Measurements from ENCODE around the gene MYO18A. TPM values are rescaled to one million over a fixed set of nuclear protein-coding genes. Genes with fewer than 3 reads are reported as not detected.

Gene MYO18A
- total RNA-seq, 1 donor from 2014 or later = 59.5 TPM

- DNase-seq (no peak), ATAC-seq (no peak)
- Histone ChIP-seq H3K4me1 (peaks cover 23% of the 10 kb centered on the region), H3K27ac (no peak overlapping the region), H3K9me3 (no peaks in the 10 kb centered on the region), H3K4me3 (no peak overlapping the region), H3K36me3 (no peaks in the 10 kb centered on the region), H3K27me3 (ENCODE audit: low read depth) (no peaks in the 10 kb centered on the region)
- intact Hi-C loops (cut with DNase I) = no loop called here
- TF ChIP-seq CTCF (IDR thresholded peaks at IDR 0.05) = no peak
These were observed 140.2 kb downstream of the MYO18A start for GRCh38 chr17:29039764-29040598.

GRCh38 chr17:29038085-29038795 lies 142.0 kb downstream of the MYO18A start:
- H3K9me3 ChIP-seq = no peaks in the 10 kb centered on the region
- no peak for DNase-seq
- TF ChIP-seq CTCF (IDR thresholded peaks at IDR 0.05) = no peak
- H3K27me3 ChIP-seq (ENCODE audit: low read depth) = peaks cover 4% of the 10 kb centered on the region
- H3K27ac ChIP-seq = no peak overlapping the region
- peaks cover 12% of the 10 kb centered on the region for H3K4me1 ChIP-seq
- no peaks in the 10 kb centered on the region for H3K36me3 ChIP-seq
- intact Hi-C loops (cut with DNase I) = no loop called here
- ATAC-seq = no peak
- H3K4me3 ChIP-seq = no peak overlapping the region

- Histone ChIP-seq H3K27ac (no peak overlapping the region), H3K27me3 (ENCODE audit: low read depth) (peaks cover 5% of the 10 kb centered on the region), H3K36me3 (no peaks in the 10 kb centered on the region), H3K4me3 (no peak overlapping the region), H3K4me1 (peaks cover 7% of the 10 kb centered on the region), H3K9me3 (no peaks in the 10 kb centered on the region)
- intact Hi-C loops (cut with DNase I) = no loop called here
- TF ChIP-seq CTCF (IDR thresholded peaks at IDR 0.05) = no peak
- ATAC-seq = no peak
- no peak for DNase-seq
These were observed 142.5 kb downstream of the MYO18A start for GRCh38 chr17:29037739-29038084.

GRCh38 chr17:29036584-29036983 lies 143.6 kb downstream of the MYO18A start:
- no peak overlapping the region for H3K27ac ChIP-seq
- no peak for TF ChIP-seq CTCF (IDR thresholded peaks at IDR 0.05)
- intact Hi-C loops (cut with DNase I) = no loop called here
- H3K4me3 ChIP-seq = no peak overlapping the region
- no peak for ATAC-seq
- H3K36me3 ChIP-seq = no peaks in the 10 kb centered on the region
- H3K27me3 ChIP-seq (ENCODE audit: low read depth) = peaks cover 5% of the 10 kb centered on the region
- no peaks in the 10 kb centered on the region for H3K4me1 ChIP-seq
- DNase-seq = no peak
- H3K9me3 ChIP-seq = no peaks in the 10 kb centered on the region

- intact Hi-C loops (cut with DNase I) = no loop called here
- ATAC-seq (no peak), DNase-seq (no peak)
- H3K4me3 ChIP-seq = no peak overlapping the region
- no peaks in the 10 kb centered on the region for H3K4me1 ChIP-seq
- H3K27ac ChIP-seq = no peak overlapping the region
- TF ChIP-seq CTCF (IDR thresholded peaks at IDR 0.05) = no peak
- no peaks in the 10 kb centered on the region for H3K36me3 ChIP-seq
- peaks cover 5% of the 10 kb centered on the region for H3K27me3 ChIP-seq (ENCODE audit: low read depth)
- H3K9me3 ChIP-seq = no peaks in the 10 kb centered on the region
These were observed 145.7 kb downstream of the MYO18A start for GRCh38 chr17:29034510-29034909.
